Keratinocyte (primary cell): ENCODE results near the gene GBGT1. TPM values are rescaled to one million over a fixed set of nuclear protein-coding genes. Genes with fewer than 3 reads are reported as not detected.

Experiments used
- DNase-seq: peaks from one replicate; pipeline ENCODE4 v3.0.0-alpha.2; 2011; ENCODE audit warnings: low read depth, missing footprints, low spot score
- FAIRE-seq: peaks from 2 replicates; lab custom pipeline; 2011; peaks lifted over from hg19 to GRCh38; lab: Jason Lieb, UNC
- H2AFZ ChIP-seq: 2 replicates; pipeline ENCODE4 v1.6.0; 2012; ENCODE audit warnings: low read length, control low read depth, inconsistent platforms; ENCODE audit not compliant: control insufficient read depth
- H3K27ac ChIP-seq: 2 replicates; pipeline ENCODE4 v1.5.1; 2011; ENCODE audit warnings: low read length; ENCODE audit not compliant: control insufficient read depth, insufficient read depth
- H3K27me3 ChIP-seq: 3 replicates; pipeline ENCODE4 v1.6.0; 2011; ENCODE audit warnings: low read length; ENCODE audit not compliant: control insufficient read depth, insufficient read depth; ENCODE audit errors: extremely low read depth
- H3K36me3 ChIP-seq, 2 experiments: 2 replicates in 1 of 2; 3 replicates in 1 of 2; pipeline ENCODE4 v1.5.1; 2011; ENCODE audit warnings: low read length in 2 of 2, mild to moderate bottlenecking in 1 of 2; ENCODE audit not compliant: control insufficient read depth in 2 of 2, insufficient read depth in 2 of 2; ENCODE audit errors: extremely low read depth in 1 of 2
- H3K4me1 ChIP-seq: 3 replicates; pipeline ENCODE4 v1.5.1; 2011; ENCODE audit warnings: low read length; ENCODE audit not compliant: control insufficient read depth, insufficient read depth; ENCODE audit errors: extremely low read depth
- H3K4me2 ChIP-seq: 3 replicates; pipeline ENCODE4 v1.6.0; 2011; ENCODE audit warnings: low read depth, low read length; ENCODE audit not compliant: control insufficient read depth, insufficient read depth; ENCODE audit errors: extremely low read depth
- H3K4me3 ChIP-seq, 3 experiments: fragments of 200-600 bp in 1 of 3; sonication (generic) in 1 of 3; 2 replicates in 2 of 3; 3 replicates in 1 of 3; pipeline ENCODE4 v1.5.1; 2011 to 2016; ENCODE audit warnings: low read length in 3 of 3, mild to moderate bottlenecking in 3 of 3, control low read depth in 2 of 3, inconsistent platforms in 1 of 3, low read depth in 1 of 3, mixed read lengths in 1 of 3, mixed run types in 1 of 3, moderate library complexity in 1 of 3; ENCODE audit not compliant: control insufficient read depth in 2 of 3, insufficient read depth in 2 of 3; ENCODE audit errors: extremely low read depth in 1 of 3
- H3K79me2 ChIP-seq: 2 replicates; pipeline ENCODE4 v1.6.0; 2012; ENCODE audit warnings: low read length; ENCODE audit not compliant: control insufficient read depth, insufficient read depth
- H3K9ac ChIP-seq: 3 replicates; pipeline ENCODE4 v1.6.0; 2011; ENCODE audit warnings: low read length; ENCODE audit not compliant: control insufficient read depth, insufficient read depth; ENCODE audit errors: extremely low read depth
- H3K9me1 ChIP-seq: 3 replicates; pipeline ENCODE4 v1.6.0; 2011; ENCODE audit warnings: low read length; ENCODE audit not compliant: control insufficient read depth, insufficient read depth; ENCODE audit errors: extremely low read depth
- H3K9me3 ChIP-seq: 2 replicates; pipeline ENCODE4 v1.5.1; 2012; ENCODE audit warnings: low read depth, low read length; ENCODE audit not compliant: control insufficient read depth
- H4K20me1 ChIP-seq: 3 replicates; pipeline ENCODE4 v1.6.0; 2011; ENCODE audit warnings: low read length; ENCODE audit not compliant: control insufficient read depth, insufficient read depth; ENCODE audit errors: extremely low read depth
- EZH2 ChIP-seq: IDR thresholded peaks from one replicate; pipeline ENCODE4 v1.6.1; 2012; ENCODE audit warnings: inconsistent platforms, mild to moderate bottlenecking, low read length, moderate library complexity
- dilution Hi-C: fragments of 300-500 bp; cut with MboI; formaldehyde crosslinking; loops from one replicate; pipeline ENCODE4 v1.7.0; 2020; ENCODE audit warnings: low sequenced_read_pairs; ENCODE audit not compliant: extremely low pct_ligation_motif_present
- polyA plus RNA-seq, 5 experiments: library from polyadenylated mRNA; depleted of rRNA in 3 of 5; stranded (reverse) in 3 of 5; stranded (forward) in 1 of 5; unstranded in 1 of 5; fragments of >200 nt; gene quantifications; 1 replicate in 1 of 5; 2 replicates in 3 of 5; 3 replicates in 1 of 5; pipeline versions ENCODE4 v1.2.1 to v1.2.3, GENCODE V29; 2011 to 2012; ENCODE audit warnings: missing spikeins in 2 of 5, low read depth in 1 of 5, low replicate concordance in 1 of 5
- TF ChIP-seq, protein P1 (sequence below), 3 experiments: IDR thresholded peaks in 1 of 3; conservative IDR thresholded peaks in 1 of 3; optimal IDR thresholded peaks in 1 of 3; 2 replicates in 2 of 3; 3 replicates in 1 of 3; pipeline versions ENCODE3 to v1.5.1; 2011; ENCODE audit warnings: low read length in 3 of 3, mild to moderate bottlenecking in 3 of 3, moderate library complexity in 2 of 3, control low read depth in 1 of 3, inconsistent platforms in 1 of 3; ENCODE audit not compliant: insufficient read depth in 2 of 3; ENCODE audit errors: extremely low read depth in 1 of 3

The GBGT1 gene
- polyA plus RNA-seq, 1 donor (not counting 4 experiments of a cell fraction or from before 2014, with no cell fraction given) = 0.54 TPM

DNA sequence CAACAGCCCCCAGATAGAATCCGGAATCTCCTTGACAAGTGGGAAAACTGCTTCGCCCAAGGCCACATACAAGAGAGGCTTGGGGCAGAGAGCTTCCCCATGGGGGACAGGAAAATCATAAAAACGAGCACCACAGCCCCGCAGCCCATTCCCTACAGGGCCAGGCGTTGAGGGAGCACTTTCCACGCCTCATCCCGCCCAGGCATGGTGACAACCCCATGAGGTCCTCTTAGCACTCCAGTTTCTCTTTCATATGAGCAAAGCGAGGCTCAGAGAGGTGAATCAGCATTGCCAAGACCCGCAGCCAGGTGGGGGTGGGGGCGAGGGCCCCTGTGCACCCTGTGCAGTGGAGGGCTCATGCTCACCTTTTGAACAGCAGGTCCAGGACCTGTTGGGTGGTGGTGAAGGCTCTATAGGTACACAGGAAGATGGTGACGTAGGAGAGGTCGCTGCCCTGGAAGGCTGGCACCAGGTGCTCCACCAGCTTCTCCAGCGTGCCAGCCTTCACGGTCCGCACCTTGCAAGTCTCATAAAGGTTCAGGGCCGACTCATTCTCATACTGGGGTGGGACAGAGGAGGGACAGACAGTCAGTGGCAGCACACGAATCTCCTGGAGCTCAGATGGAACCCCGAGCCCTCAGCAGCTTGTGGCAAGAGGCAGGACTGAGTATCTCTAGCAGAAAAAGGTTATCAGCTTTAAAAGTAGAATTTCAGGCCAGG is 53.6 kb downstream of the GBGT1 start:
- no peak for TF ChIP-seq EZH2
- H2AFZ ChIP-seq = no peak overlapping the region
- no peaks in the 10 kb centered on the region for H3K9me1 ChIP-seq
- no peak overlapping the region for H3K9ac ChIP-seq
- no peaks in the 10 kb centered on the region for H3K27me3 ChIP-seq
- peaks cover 11% of the 10 kb centered on the region for H4K20me1 ChIP-seq
- dilution Hi-C loops = no loop called here
- H3K4me1 ChIP-seq = peaks cover 10% of the 10 kb centered on the region
- H3K4me2 ChIP-seq = no peak overlapping the region
- no peaks in the 10 kb centered on the region for H3K9me3 ChIP-seq
- H3K4me3 ChIP-seq = no peak overlapping the region
- H3K79me2 ChIP-seq = no peaks in the 10 kb centered on the region
- DNase-seq = no peak
- H3K36me3 ChIP-seq = peaks cover 16 to 28% of the 10 kb centered on the region in 2 experiments
- FAIRE-seq = no peak
- no peak overlapping the region for H3K27ac ChIP-seq

DNA sequence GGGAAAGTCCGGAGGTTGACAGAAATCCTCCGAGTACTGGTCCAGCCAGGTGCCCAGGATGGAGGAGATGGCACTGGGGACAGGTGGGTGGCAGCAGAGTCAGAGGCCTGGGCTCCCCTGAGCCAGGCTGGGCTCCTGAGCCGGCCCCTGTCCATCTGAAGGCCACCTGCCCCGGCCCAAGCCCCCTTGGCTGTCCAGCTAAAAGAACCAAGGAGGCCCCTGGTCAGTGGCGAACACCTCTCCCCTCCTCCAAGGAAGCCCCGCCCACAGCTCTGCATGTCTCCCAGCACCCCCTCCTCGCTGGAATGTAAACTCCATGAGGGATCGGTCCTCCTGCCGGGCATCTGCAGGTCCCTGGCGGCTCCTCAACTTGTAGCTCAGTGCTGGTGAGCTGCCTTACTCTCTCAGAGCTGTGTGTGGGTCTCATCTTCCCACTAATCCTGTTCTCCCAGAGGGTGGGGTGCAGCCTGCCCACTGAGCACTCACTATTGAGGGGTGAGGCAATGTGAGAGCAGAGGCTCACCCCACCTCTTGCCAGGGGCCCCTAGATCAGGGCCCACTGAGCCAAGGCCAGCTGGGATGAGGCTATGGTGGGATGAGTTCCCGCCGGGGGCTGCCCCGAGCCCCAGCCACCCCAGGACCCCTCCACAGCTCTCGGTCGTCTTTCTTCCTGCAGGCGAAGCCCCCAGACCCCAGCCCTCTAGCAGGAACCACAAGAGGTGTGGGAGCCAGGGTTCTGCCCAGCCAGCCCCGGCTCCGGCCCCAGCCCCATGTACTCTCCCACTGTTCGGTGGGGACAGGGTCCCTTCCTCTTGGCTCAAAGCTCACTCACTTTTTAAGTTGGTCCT is 54.7 kb downstream of the GBGT1 start:
- dilution Hi-C loops = no loop called here
- DNase-seq (no peak), FAIRE-seq (no peak)
- no peak overlapping the region for H3K9ac ChIP-seq
- no peak for TF ChIP-seq EZH2
- TF ChIP-seq, protein P1, sequence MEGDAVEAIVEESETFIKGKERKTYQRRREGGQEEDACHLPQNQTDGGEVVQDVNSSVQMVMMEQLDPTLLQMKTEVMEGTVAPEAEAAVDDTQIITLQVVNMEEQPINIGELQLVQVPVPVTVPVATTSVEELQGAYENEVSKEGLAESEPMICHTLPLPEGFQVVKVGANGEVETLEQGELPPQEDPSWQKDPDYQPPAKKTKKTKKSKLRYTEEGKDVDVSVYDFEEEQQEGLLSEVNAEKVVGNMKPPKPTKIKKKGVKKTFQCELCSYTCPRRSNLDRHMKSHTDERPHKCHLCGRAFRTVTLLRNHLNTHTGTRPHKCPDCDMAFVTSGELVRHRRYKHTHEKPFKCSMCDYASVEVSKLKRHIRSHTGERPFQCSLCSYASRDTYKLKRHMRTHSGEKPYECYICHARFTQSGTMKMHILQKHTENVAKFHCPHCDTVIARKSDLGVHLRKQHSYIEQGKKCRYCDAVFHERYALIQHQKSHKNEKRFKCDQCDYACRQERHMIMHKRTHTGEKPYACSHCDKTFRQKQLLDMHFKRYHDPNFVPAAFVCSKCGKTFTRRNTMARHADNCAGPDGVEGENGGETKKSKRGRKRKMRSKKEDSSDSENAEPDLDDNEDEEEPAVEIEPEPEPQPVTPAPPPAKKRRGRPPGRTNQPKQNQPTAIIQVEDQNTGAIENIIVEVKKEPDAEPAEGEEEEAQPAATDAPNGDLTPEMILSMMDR (optimal IDR thresholded peaks at IDR 0.05 in 1 of 3, IDR thresholded peaks at IDR 0.05 in 1 of 3, conservative IDR thresholded peaks at IDR 0.05 in 1 of 3; ENCODE audit: extremely low read depth in 1 of 3, insufficient read depth in 2 of 3, low read length in 3 of 3) = no peak
- H3K4me2 ChIP-seq = no peak overlapping the region
- peaks cover 8% of the 10 kb centered on the region for H4K20me1 ChIP-seq
- peaks cover 21 to 30% of the 10 kb centered on the region in 2 experiments for H3K36me3 ChIP-seq
- H3K9me1 ChIP-seq = no peaks in the 10 kb centered on the region
- no peaks in the 10 kb centered on the region for H3K27me3 ChIP-seq
- H3K9me3 ChIP-seq = no peaks in the 10 kb centered on the region
- H3K4me3 ChIP-seq = no peak overlapping the region
- H3K4me1 ChIP-seq = peaks cover 6% of the 10 kb centered on the region
- H3K79me2 ChIP-seq = no peaks in the 10 kb centered on the region
- H2AFZ ChIP-seq = no peak overlapping the region
- no peak overlapping the region for H3K27ac ChIP-seq
